GM12872 (cell line): ENCODE data around the gene WDR45.

Experiments used
- TF ChIP-seq, protein P1 (sequence below): IDR thresholded peaks from 3 replicates; pipeline ENCODE4 v1.5.1; 2011; ENCODE audit warnings: low read depth, mild to moderate bottlenecking, low read length, moderate library complexity; ENCODE audit not compliant: insufficient read depth

Gene WDR45

DNA sequence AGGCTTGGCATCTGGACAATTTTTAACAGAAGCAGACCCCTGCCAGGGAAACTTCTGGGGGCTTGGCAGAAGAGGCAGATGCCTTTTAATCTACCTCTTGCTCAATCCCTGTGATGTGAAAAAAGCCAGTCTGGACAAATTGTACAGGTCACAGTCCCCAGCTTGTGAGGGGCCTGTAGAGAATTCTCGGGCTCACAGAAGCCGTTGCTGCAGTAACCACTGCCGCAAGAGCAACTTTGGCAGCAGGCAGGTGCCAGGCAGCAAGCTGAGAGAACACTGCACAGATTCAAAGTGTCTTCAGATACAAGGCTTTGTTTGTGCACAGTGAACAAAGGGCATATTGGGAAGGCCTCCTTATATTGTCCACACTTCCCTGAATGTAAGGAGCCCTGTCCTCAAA, 32.1 kb upstream of the WDR45 start:
- TF ChIP-seq, protein P1, sequence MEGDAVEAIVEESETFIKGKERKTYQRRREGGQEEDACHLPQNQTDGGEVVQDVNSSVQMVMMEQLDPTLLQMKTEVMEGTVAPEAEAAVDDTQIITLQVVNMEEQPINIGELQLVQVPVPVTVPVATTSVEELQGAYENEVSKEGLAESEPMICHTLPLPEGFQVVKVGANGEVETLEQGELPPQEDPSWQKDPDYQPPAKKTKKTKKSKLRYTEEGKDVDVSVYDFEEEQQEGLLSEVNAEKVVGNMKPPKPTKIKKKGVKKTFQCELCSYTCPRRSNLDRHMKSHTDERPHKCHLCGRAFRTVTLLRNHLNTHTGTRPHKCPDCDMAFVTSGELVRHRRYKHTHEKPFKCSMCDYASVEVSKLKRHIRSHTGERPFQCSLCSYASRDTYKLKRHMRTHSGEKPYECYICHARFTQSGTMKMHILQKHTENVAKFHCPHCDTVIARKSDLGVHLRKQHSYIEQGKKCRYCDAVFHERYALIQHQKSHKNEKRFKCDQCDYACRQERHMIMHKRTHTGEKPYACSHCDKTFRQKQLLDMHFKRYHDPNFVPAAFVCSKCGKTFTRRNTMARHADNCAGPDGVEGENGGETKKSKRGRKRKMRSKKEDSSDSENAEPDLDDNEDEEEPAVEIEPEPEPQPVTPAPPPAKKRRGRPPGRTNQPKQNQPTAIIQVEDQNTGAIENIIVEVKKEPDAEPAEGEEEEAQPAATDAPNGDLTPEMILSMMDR, result no peak

DNA sequence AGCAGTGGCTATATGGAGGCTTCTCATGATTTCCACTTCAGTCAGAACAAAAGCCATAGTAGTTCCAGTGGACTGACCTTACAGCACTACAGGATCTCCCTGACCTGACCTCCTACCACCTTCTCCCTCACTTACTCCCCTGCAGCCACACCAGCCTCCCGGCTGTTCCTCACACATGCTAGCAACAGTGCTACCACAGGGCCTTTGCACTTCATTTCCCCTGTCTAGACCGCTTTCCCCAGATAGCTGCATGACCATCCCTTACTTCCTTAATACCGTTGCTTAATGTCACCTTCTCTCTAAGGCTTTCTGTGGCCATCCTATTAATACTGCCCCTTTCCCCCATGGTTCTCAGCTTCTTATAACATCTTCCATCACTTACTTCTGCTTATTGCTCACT, 30.7 kb upstream of the WDR45 start:
- TF ChIP-seq, protein P1, result no peak

DNA sequence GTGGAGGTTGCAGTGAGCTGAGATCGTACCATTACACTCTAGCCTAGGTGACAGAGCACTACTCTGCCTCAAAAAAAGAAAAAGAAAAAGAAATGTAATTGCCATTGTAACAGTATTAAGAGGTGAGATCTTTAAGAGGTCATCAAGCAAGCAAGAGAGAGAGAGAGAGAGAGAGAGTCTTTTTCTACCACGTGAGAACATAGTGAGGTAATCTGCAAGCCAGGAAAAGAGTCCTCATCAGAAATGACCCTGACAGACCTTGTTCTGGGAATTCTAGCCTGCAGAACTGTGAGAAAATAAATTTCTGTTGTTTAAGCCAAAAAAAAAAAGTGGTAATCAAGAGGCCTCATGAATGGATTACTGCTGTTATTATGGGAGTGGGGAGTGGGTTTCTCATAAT, 29.0 kb upstream of the WDR45 start:
- TF ChIP-seq, protein P1, result no peak

DNA sequence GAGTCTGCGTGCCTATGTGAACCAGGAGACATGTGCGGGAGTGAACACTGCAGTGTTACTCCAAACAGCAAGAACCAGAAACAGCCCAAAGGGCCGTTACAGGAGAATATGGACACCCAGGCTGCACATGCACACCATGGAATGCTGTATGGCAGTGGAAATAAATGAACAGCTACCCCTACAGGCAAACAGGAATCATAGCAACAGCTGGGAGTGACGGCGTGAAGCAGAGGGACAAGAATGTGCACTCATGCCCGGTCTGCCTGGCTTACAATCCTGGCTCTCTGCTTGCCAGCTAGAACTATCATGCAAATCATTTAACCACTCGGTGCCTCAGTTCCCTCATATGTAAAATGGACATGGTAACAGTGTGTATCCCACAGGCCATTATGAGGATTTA, 27.2 kb upstream of the WDR45 start:
- TF ChIP-seq, protein P1, result peak; percentile 40; the same call in 2 of the 3 replicates

DNA sequence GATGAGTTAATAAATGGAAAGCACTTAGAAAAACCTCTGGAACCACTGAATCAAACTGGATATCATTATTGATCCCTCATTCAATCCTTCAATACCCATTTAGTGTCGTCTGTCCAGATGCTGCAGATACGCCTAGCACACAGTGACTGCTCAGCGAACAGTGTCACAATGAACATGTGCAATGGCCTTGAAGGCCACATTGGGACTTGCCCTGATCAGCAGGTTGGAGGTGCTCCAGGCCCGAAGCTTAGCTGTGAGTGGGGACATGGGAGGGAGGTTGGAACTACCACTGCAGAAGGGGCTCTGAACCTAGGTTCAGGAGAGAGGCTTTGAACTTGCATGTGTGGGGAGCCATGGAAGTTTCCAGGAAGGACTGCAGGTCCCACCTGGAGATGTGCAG, 26.6 kb upstream of the WDR45 start:
- TF ChIP-seq, protein P1, result no peak

DNA sequence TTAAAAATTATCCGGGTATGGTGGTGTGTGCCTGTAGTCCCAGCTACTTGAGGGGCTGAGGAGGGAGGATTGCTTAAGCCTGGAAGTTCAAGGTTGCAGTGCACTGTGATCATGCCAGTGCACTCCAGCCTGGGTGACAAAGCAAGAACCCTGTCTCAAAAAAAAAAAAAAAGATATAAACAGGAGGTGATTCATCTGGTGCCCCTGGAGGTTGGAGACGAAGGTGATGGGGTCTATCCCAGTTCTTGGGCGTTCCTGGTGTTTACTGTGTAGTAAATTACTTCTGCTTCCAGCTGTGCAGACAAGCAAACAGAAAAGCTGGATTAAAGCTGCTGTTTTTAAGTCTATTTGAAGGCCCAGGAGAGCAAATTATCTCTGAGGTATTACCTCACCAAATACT, 23.9 kb upstream of the WDR45 start:
- TF ChIP-seq, protein P1, result no peak

DNA sequence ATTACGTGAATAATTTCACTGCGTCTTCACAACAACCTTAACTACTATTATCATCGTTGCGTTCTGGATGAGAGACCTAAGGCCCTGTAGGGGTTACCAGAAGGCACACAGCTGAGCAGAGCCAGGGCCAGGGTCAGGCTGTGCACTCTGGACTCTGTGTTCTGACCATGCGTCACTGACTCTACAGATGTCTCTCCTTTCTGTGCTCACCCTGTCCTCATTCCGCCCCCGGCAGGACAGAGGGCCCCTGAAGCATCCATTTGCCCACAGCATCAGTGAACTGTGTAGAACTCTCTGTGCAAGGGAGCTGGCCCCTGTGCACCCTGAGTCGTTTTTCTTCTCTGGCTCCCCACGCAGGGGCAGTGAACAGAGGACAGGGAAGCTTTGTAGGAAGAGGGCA, 22.5 kb upstream of the WDR45 start:
- TF ChIP-seq, protein P1, result no peak

DNA sequence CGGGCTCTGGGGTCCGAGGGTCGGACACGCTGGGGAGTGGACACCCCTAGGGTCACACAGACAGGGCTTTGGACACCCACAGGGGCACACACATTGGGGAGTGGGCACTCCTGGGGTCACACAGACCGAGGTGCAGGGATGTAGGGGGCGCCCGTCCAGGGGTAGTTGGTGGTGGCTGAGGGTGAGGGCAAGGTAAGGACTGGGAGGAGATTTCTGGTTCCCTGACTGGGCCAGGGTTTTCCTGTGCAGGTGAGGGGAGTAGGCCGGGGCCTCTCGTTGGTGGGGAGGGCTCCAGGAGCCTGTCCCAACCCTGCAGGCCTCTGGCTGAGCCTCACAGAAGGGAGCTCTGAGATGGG, 21.9 kb upstream of the WDR45 start:
- TF ChIP-seq, protein P1, result peak; percentile 29; the same call in 1 of the 3 replicates
